Pancreas (tissue), 10 donors: ENCODE results near the gene MRPL3. TPM values are rescaled to one million over a fixed set of nuclear protein-coding genes. Genes with fewer than 3 reads are reported as not detected.

ENCODE experiments used
- ATAC-seq, 4 donors: fragments of 200-7000 bp; cut with Tn5 transposase; one replicate each; pipeline versions ENCODE4 v1.8.0 to v1.9.1; 2020; ENCODE audit warnings: mild to moderate bottlenecking in 4 of 4, moderate library complexity in 4 of 4
- DNase-seq, 6 donors: peaks; one replicate each; pipeline ENCODE4 v3.0.0-alpha.2; 2020
- FAIRE-seq: peaks from 2 replicates; lab custom pipeline; 2012; peaks lifted over from hg19 to GRCh38; lab: Jason Lieb, UNC
- H3K27ac ChIP-seq, 4 donors: fragments of 200-600 bp; sonication (generic); 1 replicate in 3 of 4; 2 replicates in 1 of 4; pipeline versions ENCODE4 v1.5.0 to v1.8.0; 2020
- H3K27me3 ChIP-seq, 4 donors: fragments of 200-600 bp; one replicate each; pipeline ENCODE4 v1.8.0; 2021
- H3K36me3 ChIP-seq, 3 donors: fragments of 200-600 bp; sonication (generic) in 1 of 3; one replicate each; pipeline versions ENCODE4 v1.5.0 to v1.8.0; 2020 to 2021
- H3K4me1 ChIP-seq, 3 donors: fragments of 200-600 bp; one replicate each; pipeline ENCODE4 v1.8.0; 2021
- H3K4me3 ChIP-seq, 4 donors: fragments of 200-600 bp; sonication (generic) in 2 of 4; one replicate each; pipeline versions ENCODE4 v1.5.0 to v1.8.0; 2020 to 2021
- H3K9me3 ChIP-seq, 4 donors: fragments of 200-600 bp; one replicate each; pipeline ENCODE4 v1.8.0; 2021
- WGBS, 2 donors: extraction: QIAGEN DNeasy Blood & Tissue Kit; methylation state at CpG; one replicate each; pipeline ENCODE4 v1.1.7; 2013; 5-methylcytosine and 5-hydroxymethylcytosine counted together
- intact Hi-C, 3 donors: fragments of 100-400 bp; cut with DNase I; formaldehyde crosslinking; loops; one replicate each; pipeline versions ENCODE4 v1.11.1 to v1.14.2; 2022
- polyA plus RNA-seq, 2 donors: library from polyadenylated mRNA; stranded (reverse); fragments of 200-250 nt; gene quantifications; one replicate each; pipeline ENCODE4 v1.2.3, GENCODE V29; 2013
- total RNA-seq, 6 donors: library from RNA; stranded (reverse); fragmentation: NEBNext Ultra II Directional in 4 of 6; extraction: Animal tissue kit (Norgen Biotek cat#: 25700) in 4 of 6; gene quantifications; one replicate each; pipeline versions ENCODE4 v1.2.1 to v1.2.4, GENCODE V29; 2021 to 2023
- TF ChIP-seq, protein P1 (sequence below), 4 donors: fragments of 200-600 bp; sonication (generic) in 3 of 4; IDR thresholded peaks; one replicate each; pipeline versions ENCODE4 v1.5.0 to v1.8.0; 2021; ENCODE audit warnings: antibody characterized with exemption in 4 of 4
- donor health status: healthy with polysubstance abuse.
- donor health status: DM: no; HTN: no; CAD: no; lungs with moderate emphysema.
- donor health status: DM: no; HTN: no; CAD: no.
- donor health status: control.
- donor health status: control.
- donor health status: Bipolar disorder and iron deficiency.
- donor health status: DM: yes; HTN: yes; CAD: no.
- donor health status: DM: no; HTN: no; CAD: no.
- donor health status: DM: no; HTN: no; CAD: no.
- donor health status: DM: yes; HTN: yes; CAD: no.

Gene MRPL3
- total and polyA plus RNA-seq, 8 donors = 23.5 to 45.4 (median 36.7) TPM

DNA sequence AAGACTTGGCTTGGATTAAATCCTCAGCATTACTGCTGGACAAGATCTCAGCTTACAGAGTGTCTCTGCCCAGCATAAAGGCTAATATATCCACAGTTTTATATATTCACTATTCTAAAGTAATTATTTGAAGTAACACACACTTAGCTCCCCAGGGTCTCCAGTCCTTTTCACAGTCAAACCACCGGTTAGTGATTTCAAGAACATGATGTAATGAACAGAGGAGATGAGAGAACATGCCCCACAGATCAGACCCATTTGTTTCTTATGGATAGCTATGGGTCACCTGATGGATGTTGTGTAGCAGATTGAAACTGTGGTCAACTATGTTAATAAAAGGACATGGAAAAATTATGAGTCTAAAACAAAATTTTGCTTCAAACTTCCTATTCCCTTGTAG lies 44.8 kb upstream of the MRPL3 start:
- FAIRE-seq (no peak), DNase-seq (no peak), ATAC-seq (no peak)
- H3K36me3 ChIP-seq = no peaks in the 10 kb centered on the region
- H3K4me3 ChIP-seq = no peak overlapping the region
- TF ChIP-seq, protein P1, sequence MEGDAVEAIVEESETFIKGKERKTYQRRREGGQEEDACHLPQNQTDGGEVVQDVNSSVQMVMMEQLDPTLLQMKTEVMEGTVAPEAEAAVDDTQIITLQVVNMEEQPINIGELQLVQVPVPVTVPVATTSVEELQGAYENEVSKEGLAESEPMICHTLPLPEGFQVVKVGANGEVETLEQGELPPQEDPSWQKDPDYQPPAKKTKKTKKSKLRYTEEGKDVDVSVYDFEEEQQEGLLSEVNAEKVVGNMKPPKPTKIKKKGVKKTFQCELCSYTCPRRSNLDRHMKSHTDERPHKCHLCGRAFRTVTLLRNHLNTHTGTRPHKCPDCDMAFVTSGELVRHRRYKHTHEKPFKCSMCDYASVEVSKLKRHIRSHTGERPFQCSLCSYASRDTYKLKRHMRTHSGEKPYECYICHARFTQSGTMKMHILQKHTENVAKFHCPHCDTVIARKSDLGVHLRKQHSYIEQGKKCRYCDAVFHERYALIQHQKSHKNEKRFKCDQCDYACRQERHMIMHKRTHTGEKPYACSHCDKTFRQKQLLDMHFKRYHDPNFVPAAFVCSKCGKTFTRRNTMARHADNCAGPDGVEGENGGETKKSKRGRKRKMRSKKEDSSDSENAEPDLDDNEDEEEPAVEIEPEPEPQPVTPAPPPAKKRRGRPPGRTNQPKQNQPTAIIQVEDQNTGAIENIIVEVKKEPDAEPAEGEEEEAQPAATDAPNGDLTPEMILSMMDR (IDR thresholded peaks at IDR 0.05) = no peak
- no peaks in the 10 kb centered on the region for H3K4me1 ChIP-seq
- 78 to 97% methylated on average over 1 of the region's 1 CpG for WGBS, 2 donors
- H3K9me3 ChIP-seq = no peaks in the 10 kb centered on the region
- intact Hi-C loops = no loop called here
- H3K27me3 ChIP-seq = no peaks in the 10 kb centered on the region
- no peak overlapping the region for H3K27ac ChIP-seq

DNA sequence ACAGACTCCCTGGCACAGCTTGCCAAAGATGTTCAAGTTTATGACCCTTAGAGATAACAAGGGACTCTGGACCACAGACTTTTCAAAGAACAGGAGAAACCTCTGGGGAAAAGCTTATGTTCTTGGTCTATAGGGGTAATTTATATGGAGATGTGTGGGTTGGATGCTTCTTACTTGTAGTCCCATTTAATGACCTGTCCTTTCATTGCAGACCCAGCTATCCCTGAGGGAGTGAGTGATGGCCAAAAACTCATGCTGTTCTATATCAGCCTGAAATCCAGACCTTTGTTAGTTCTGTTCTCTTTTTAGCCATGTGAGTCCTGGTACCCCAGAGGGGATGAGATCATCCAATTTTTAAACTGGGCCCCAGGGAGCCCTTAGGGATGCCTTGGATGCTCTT lies 43.7 kb upstream of the MRPL3 start:
- Histone ChIP-seq H3K36me3 (no peaks in the 10 kb centered on the region), H3K27ac (no peak overlapping the region), H3K4me1 (no peaks in the 10 kb centered on the region), H3K4me3 (no peak overlapping the region), H3K27me3 (no peaks in the 10 kb centered on the region), H3K9me3 (no peaks in the 10 kb centered on the region)
- FAIRE-seq = no peak
- intact Hi-C loops = no loop called here
- TF ChIP-seq, protein P1 (IDR thresholded peaks at IDR 0.05) = no peak
- no peak for DNase-seq
- ATAC-seq = no peak

DNA sequence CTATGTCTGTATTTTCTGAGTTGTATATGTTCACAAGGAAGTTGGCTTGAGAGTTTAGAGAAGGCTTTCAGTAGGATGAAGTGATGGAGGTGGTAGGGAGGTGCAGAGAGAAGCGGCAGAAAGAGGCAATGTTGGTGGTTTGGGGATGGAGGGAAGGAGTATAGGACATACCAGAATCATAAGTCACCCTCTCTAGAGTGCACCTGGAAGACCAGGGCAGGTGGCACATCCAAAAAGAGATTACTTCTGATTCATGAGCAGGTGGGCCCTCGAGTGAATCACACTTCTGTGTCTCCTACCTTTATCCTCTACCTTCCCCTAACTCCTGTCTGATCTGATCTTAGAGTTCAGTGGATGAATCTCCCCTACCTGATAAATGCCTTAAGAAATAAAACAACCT lies 41.8 kb upstream of the MRPL3 start:
- Histone ChIP-seq H3K4me3 (no peak overlapping the region), H3K27ac (no peak overlapping the region), H3K9me3 (no peaks in the 10 kb centered on the region), H3K4me1 (no peaks in the 10 kb centered on the region), H3K27me3 (no peaks in the 10 kb centered on the region), H3K36me3 (no peaks in the 10 kb centered on the region)
- FAIRE-seq (no peak), ATAC-seq (no peak), DNase-seq (no peak)
- intact Hi-C loops = no loop called here
- WGBS, 2 donors = 80 to 83% methylated on average over 2 of the region's 2 CpGs
- TF ChIP-seq, protein P1 (IDR thresholded peaks at IDR 0.05) = no peak

DNA sequence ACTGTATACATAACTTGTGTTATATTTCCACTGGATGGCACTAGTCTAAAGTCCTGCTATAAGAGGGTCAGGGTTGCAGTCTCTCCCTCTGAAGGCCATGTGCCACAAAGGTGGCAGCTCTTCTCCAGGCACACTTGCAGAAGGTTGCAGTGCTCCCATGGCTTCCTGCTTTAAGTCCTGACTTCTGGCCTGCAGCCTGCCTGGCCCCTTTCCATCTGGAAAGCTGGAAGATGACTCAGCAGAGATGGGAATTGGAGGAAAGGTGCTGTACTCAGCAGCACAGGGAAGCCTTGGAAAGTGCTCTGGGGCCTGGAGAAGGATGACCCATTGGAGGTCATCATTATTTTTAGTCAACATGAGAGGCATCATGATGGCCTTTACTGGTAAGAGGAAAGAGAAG lies 40.9 kb upstream of the MRPL3 start:
- Histone ChIP-seq H3K4me3 (no peak overlapping the region), H3K9me3 (no peaks in the 10 kb centered on the region), H3K27ac (no peak overlapping the region), H3K27me3 (no peaks in the 10 kb centered on the region), H3K36me3 (no peaks in the 10 kb centered on the region), H3K4me1 (no peaks in the 10 kb centered on the region)
- FAIRE-seq = no peak
- intact Hi-C loops = no loop called here
- TF ChIP-seq, protein P1 (IDR thresholded peaks at IDR 0.05) = no peak
- peak; percentile 70 to 91 (median 86) for DNase-seq
- ATAC-seq = peak; percentile 96 to 99 (median 98)

DNA sequence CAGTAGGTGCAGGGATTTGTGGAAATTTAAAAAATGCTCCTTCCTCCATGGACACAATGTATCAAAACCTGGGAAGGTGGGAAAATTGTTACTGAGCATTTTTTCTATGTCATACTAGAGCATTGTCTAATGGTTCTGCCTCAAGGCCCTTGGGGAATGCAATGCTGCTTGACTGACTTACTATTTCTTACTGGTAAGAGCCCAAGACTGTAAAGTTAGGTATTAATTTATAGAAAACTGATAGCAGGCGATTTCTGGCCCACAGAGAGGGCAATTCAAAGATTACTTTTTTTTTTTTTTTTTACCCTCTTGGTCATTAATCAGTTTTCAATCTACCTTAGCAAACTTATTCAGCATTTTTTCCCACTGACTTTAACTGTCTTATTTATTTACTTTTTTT lies 38.5 kb upstream of the MRPL3 start:
- 68 to 74% methylated on average over 1 of the region's 1 CpG for WGBS, 2 donors
- no peaks in the 10 kb centered on the region for H3K9me3 ChIP-seq
- ATAC-seq = no peak

More for the DNA sequence above, 38.5 kb upstream of the MRPL3 start:
- no peaks in the 10 kb centered on the region for H3K36me3 ChIP-seq
- DNase-seq = no peak
- FAIRE-seq = no peak
- H3K4me1 ChIP-seq = no peaks in the 10 kb centered on the region
- no peaks in the 10 kb centered on the region for H3K27me3 ChIP-seq
- TF ChIP-seq, protein P1 (IDR thresholded peaks at IDR 0.05) = no peak
- H3K27ac ChIP-seq = no peak overlapping the region
- intact Hi-C loops = no loop called here
- no peak overlapping the region for H3K4me3 ChIP-seq
